ENCODE measurements around the gene PAK1.

Gene PAK1

DNA sequence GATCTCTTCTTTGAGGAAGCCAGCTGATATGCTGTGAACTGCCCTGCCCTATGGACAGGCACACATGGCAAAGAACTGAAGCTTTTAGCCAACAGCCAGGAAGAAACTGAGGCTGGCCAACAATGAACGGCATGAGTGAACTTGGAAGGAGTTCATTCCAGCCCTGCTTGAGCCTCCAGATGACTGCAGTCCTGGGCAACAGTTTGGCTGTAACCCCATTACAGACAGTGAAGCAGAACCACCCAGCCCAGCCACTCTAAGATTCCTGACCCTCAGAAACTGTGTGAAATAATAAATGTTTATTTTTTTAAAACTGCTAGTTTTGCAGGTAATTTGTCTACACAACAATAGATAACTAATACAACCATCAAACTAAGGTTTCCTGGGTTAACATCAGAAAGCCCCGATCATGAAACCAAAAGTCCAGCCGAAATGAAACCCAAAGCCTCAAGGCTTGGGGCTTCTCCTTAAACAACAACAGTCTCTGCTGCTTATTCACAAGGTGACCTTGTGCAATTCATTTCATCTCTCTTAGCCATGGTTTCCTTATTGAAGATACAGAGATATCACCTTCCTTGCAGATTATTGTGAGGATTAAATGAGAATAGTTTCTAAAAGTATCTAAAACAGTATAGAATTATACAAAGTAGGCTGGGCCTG lies 31.4 kb downstream of the PAK1 start:
- TF ChIP-seq, protein P1, sequence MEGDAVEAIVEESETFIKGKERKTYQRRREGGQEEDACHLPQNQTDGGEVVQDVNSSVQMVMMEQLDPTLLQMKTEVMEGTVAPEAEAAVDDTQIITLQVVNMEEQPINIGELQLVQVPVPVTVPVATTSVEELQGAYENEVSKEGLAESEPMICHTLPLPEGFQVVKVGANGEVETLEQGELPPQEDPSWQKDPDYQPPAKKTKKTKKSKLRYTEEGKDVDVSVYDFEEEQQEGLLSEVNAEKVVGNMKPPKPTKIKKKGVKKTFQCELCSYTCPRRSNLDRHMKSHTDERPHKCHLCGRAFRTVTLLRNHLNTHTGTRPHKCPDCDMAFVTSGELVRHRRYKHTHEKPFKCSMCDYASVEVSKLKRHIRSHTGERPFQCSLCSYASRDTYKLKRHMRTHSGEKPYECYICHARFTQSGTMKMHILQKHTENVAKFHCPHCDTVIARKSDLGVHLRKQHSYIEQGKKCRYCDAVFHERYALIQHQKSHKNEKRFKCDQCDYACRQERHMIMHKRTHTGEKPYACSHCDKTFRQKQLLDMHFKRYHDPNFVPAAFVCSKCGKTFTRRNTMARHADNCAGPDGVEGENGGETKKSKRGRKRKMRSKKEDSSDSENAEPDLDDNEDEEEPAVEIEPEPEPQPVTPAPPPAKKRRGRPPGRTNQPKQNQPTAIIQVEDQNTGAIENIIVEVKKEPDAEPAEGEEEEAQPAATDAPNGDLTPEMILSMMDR (IDR thresholded peaks at IDR 0.05), result no peak
- Mint-ChIP-seq H3K36me3 (ENCODE audit: low read depth) (no peaks in the 10 kb centered on the region), H3K27me3 (ENCODE audit: low read depth, poor library complexity) (no peaks in the 10 kb centered on the region), H3K9me3 (no peaks in the 10 kb centered on the region), H3K4me3 (no peak overlapping the region), H3K27ac (no peak overlapping the region), H3K4me1 (no peaks in the 10 kb centered on the region)
- DNase-seq, result no peak

DNA sequence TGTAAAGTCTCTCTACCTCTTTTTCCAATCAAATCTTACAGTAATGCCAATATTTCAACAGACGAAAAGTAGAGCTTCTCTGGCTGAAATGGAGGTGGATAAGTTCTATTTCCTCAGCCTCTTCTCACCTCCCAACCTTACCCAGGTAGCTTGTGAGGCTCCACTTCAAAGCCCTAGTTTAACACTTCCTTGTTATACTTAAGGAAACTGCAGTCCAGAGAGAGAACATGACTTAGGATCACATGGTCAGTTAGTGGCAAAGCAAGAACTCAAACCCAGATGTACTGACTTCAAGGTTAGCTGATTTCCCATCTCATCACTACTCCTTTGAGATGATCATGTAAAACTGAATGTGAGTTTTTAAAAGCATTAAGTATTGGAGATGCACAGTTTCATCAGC lies 32.5 kb downstream of the PAK1 start:
- H3K4me3 Mint-ChIP-seq, result no peak overlapping the region
- no peak for DNase-seq
- TF ChIP-seq, protein P1 (IDR thresholded peaks at IDR 0.05), result no peak
- H3K27ac Mint-ChIP-seq, result no peak overlapping the region
- no peaks in the 10 kb centered on the region for H3K27me3 Mint-ChIP-seq (ENCODE audit: low read depth, poor library complexity)
- H3K9me3 Mint-ChIP-seq, result no peaks in the 10 kb centered on the region
- no peaks in the 10 kb centered on the region for H3K4me1 Mint-ChIP-seq
- H3K36me3 Mint-ChIP-seq (ENCODE audit: low read depth), result no peaks in the 10 kb centered on the region

DNA sequence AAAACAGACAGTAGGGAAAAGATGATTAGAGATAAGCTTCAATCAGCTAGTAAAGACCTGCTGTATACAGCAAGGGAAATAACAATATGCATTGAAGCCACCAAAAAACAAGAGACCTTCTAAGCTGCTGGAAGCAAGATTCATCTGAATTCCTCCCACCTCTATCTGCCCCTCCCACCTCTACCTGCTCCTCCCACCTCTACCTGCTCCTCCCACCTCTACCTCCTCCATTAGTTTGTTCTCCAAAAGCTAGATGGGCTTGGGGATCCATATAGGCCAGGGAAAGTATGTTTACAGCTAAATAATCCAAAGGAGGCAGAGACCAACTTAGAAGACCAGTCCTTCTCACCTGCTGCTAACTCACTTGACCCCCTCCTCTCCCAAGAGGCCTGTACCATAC lies 33.2 kb downstream of the PAK1 start:
- no peak for DNase-seq
- TF ChIP-seq, protein P1 (IDR thresholded peaks at IDR 0.05), result no peak
- no peaks in the 10 kb centered on the region for H3K4me1 Mint-ChIP-seq
- H3K27ac Mint-ChIP-seq, result no peak overlapping the region
- H3K4me3 Mint-ChIP-seq, result no peak overlapping the region
- H3K9me3 Mint-ChIP-seq, result no peaks in the 10 kb centered on the region
- no peaks in the 10 kb centered on the region for H3K36me3 Mint-ChIP-seq (ENCODE audit: low read depth)
- H3K27me3 Mint-ChIP-seq (ENCODE audit: low read depth, poor library complexity), result no peaks in the 10 kb centered on the region

DNA sequence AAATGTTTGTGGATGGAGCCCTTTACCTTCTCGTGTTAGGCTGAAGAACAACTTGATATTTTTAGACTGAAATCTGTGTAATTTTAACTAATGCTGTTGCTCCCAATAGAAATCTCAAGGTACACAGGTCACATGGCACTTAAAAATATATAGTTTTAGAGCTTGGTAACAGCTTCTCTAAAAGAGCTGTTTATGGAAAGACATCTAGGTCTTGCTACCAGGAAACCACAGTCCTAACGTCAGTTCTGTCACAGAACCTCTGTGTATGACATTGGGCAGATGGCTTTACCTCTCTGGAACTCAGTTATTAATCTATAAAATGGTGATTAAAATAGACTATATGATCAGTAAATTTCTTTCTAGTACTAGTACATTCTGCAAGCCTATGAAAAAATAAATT lies 35.4 kb downstream of the PAK1 start:
- Mint-ChIP-seq H3K9me3 (no peaks in the 10 kb centered on the region), H3K36me3 (ENCODE audit: low read depth) (peaks cover 4% of the 10 kb centered on the region), H3K4me3 (no peak overlapping the region), H3K27ac (no peak overlapping the region), H3K27me3 (ENCODE audit: low read depth, poor library complexity) (no peaks in the 10 kb centered on the region), H3K4me1 (no peaks in the 10 kb centered on the region)
- no peak for DNase-seq
- TF ChIP-seq, protein P1 (IDR thresholded peaks at IDR 0.05), result no peak

DNA sequence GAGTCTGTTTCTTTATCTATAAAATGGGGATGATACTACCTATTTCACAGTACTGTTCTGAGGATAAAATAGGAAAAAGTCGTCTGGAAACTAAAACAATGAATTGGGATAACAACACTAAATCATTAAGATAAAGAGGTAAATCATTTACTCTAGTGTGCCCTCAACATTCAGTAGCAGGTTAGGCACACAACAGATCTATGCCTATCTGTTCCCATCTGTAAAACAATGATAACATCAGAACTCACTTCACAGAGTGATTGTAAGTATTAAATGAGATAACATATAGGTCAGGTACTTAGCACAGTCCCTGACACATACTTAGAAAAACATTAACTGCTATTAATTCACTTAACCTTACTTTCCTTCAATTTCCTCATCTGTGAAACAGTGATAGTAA lies 36.9 kb downstream of the PAK1 start:
- DNase-seq, result no peak
- peaks cover 4% of the 10 kb centered on the region for H3K36me3 Mint-ChIP-seq (ENCODE audit: low read depth)
- TF ChIP-seq, protein P1 (IDR thresholded peaks at IDR 0.05), result no peak
- H3K4me1 Mint-ChIP-seq, result no peaks in the 10 kb centered on the region
- no peaks in the 10 kb centered on the region for H3K27me3 Mint-ChIP-seq (ENCODE audit: low read depth, poor library complexity)
- H3K9me3 Mint-ChIP-seq, result no peaks in the 10 kb centered on the region
- no peak overlapping the region for H3K27ac Mint-ChIP-seq
- no peak overlapping the region for H3K4me3 Mint-ChIP-seq

DNA sequence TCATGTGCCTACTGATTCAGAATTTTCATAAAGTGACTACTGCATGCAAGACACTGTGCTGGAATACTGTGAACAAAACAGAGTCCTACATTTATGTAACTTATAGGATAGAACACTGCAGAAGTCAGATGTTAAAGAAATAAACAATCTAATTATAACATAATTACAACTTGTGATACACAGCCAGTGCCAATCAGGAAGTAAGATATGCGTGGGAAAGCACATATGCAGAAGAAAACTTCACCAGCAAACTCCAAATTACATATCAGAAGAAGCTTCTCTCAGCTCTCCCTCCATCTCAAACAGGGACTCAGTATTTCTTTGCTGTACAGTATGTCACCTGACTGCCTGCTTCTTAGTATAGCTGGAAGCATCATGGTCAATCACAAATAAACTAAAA lies 37.4 kb downstream of the PAK1 start:
- no peaks in the 10 kb centered on the region for H3K9me3 Mint-ChIP-seq

More for the DNA sequence above, 37.4 kb downstream of the PAK1 start:
- peaks cover 4% of the 10 kb centered on the region for H3K36me3 Mint-ChIP-seq (ENCODE audit: low read depth)
- no peak overlapping the region for H3K4me3 Mint-ChIP-seq
- H3K27me3 Mint-ChIP-seq (ENCODE audit: low read depth, poor library complexity), result no peaks in the 10 kb centered on the region
- no peak for DNase-seq
- TF ChIP-seq, protein P1 (IDR thresholded peaks at IDR 0.05), result no peak
- no peaks in the 10 kb centered on the region for H3K4me1 Mint-ChIP-seq
- H3K27ac Mint-ChIP-seq, result no peak overlapping the region
